ENCODE data around the gene LRRC27. TPM values are rescaled to one million over a fixed set of nuclear protein-coding genes. Genes with fewer than 3 reads are reported as not detected.

The LRRC27 gene
- polyA plus RNA-seq, 5 donors, result 26.3 to 35.6 (median 33.5) TPM

DNA sequence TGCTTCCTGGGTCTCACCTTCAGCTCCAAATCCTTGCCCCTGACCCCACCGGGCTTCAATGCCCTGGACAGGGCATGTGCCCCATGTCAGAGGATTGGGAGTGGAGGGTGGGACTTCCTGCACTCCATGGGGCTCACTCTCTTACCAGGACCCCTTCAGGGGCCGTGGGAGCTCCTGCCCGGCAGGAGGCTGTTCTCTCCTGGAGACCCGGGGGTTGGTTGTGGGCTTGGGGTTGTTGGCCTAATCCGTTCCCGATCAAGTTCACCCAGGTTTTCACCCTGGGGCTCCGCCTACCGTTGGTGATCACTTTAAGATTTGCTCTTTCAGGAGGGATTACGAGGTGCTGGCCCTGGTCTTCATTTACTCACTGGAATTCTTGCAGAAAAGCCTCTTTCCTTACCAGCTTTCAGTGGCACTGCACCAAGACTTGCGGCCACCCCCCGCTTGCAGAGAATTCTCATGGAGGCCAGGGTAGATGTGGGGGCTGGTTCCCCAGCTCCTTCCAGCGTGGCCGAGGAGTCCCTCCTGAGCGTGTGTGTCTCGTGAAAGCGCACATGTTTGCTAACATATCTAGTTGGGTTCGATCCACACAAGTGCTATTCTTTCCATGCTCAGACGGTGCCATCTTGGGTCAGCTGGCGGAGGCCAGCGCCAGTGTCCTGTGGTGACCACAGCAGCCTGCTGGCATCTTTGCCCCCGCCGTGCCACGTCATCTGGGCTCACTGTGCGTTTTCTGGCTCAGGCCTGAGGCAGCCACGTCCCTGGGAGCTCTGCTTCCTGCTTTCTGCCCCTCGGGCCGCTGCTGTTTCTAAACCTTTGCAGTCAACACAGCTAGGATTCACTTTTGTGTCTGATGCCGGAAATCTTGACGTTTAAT is 80.6 kb downstream of the LRRC27 start:
- DNase-seq, result no peak

DNA sequence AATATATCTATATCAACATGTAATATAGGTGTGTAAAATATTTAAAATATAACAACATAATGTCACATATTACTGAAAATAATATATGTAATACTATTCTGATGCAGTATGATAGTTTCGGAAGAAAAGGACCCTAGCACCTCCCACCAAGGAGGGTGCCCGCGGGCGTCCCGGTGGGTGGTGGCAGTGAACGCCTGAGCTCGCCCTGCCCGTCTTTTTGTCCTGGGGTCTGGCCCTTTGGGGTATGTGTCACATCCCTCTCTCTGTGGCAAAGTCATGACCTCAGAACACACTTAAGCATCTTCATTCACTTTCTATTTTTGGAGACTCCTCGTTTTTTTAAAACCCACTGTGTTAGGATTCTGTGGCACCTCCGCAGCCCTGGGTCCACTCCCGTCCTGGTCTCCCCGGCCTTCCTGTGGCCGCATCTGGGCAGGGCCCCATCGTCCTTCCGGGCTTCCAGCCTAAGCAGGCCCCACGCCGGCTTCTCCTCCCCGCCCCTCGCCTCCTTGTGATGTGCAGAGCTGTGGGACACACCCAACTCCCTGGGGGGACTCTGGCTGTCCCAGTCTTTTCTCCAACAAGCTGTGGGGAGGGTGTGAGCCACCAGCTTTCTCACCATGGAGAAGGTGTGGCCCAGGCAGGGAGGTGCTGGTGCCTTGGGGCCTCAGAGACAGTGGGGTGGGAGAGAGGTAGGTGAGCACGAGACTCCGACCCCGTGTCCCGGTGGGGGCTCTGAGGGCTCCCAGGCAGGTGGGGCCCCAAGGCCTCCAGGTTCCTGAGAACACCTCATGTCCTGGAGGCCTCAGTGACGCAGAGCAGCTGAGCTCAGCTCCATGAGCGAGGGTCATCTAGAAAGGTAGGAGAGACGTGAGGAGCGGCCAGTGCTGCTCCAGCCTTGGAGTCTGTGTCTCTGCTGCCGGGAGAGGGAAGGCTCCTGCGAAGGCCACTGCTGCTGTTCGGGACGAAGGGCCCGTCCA is 81.5 kb downstream of the LRRC27 start:
- DNase-seq, result no peak

DNA sequence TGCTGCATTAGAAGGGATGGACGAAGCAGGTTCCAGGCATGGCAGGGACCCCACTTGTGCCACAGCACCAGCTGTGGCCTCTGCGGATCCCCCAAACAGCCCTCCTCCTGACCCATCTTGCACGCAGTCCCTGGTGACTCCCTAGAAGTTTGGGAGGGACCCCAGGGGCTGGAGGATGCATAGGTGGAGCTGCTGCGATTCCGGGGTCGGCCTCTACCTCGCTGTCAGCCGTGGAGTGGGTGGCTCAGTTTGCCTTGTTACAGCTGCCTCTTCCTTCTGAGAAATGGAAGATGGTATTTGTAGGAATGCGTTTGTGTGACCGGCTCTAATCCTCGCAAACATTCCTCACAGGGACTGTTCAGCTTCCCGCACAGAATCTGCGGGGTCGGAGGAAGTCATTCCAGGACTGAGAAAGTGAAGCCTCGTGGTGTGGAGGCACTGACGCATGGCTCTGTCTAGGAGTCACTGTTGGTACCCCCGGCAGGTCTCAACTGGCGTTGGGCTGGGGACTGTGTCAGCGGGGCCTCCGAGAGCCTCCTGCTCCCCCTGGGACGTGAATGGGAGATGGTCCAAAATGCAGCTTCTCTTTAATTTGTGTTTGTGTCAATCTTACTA is 82.5 kb downstream of the LRRC27 start:
- DNase-seq, result no peak

DNA sequence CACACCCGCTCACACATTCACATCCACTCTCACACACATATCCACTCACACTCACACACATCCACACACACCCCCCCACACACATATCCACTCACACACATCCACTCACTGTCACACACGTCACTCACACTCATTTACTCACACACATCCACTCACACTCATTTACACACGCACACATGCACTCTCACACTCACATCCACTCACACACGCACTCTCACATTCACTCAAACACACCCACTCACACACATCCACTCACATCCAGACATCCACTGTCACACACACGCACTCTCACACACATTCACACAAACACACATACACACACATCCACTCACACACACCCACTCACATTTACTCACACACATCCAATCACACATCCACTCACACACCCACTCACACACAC is 83.3 kb downstream of the LRRC27 start:
- no peak for DNase-seq

DNA sequence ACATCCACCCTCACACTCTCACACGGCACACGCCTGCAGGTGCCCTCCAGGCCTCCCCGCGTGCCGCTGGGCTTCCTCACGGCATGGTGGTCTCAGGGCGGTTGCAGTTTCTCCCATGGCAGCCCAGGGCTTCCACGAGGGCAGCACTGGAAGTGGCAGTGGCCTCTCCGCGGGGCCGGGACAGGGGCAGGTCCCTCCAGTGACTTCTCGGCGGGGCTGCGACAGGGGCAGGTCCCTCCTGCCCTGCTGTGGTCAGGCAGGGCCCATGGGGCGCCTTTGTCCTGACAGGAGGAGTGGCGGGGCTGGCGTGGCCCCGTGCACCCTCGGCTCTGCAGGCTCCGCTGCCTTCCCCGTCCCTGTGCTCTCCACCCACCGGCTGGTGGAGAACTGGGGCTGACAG is 84.0 kb downstream of the LRRC27 start:
- DNase-seq, result no peak

DNA sequence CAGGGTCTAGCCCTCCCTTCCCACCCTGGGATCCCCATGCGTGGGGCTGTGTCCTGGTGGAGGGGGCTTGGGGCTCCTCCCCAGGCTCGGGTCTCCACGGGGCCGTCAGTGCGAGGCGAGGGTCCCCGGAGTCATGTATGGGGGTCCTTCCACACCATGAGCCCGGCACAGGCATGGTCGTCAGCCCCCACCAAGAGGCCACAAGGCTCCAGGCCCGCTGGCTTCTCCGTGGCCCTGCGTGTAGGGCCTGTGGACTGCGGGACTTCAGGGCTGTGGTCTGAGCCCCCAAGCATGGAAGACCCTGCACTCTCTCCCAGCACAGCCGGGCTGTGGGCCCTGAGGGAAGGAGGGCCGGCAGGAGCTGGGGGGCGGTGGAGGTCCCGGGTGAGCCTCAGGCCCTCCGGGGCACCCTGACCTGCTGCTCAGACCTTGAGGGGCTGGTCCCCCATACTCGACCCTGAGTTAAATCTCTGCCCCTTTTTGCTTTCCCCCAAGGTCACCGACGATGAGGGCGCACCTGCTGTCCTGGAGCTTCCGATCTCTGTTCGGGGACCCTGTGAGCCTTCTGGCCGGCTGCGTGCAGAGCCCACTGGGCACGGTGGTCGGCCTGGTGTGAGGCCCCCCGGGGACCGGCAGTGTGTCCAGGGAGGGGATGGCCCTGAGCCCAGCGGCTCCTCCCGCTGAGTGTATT is 84.7 kb downstream of the LRRC27 start:
- no peak for DNase-seq

DNA sequence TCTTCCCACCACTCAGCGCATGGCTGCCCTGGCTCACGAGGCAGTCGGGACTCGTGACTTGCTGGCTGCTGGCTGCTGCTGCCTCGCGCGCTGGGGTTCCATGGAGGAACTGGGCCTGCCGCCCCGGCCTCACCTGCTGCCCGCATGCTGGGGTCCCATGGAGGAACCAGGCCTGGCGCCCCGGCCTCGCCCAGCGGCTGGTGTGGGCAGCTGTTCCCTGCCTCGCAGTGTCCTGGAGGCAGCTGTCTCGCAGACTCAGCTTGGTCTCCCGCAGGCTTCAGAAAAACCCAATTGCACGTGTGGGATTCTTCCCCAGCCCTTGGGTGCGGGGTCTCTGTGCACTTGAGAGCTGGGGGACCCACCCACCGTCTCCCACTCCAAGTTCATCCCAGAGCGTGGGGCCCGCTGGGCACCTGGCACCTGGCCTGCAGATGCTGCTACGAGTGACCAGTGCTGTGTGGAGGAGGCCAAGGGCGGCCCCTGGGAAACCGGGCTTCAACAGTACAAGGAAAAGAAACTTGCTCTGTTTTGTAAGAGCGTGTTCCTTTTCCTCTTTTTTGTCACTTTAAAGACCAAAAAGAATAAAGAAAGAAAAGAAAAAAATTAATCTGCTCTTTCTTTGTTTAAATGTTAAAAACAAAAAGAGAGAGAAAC is 85.4 kb downstream of the LRRC27 start:
- DNase-seq, result no peak

DNA sequence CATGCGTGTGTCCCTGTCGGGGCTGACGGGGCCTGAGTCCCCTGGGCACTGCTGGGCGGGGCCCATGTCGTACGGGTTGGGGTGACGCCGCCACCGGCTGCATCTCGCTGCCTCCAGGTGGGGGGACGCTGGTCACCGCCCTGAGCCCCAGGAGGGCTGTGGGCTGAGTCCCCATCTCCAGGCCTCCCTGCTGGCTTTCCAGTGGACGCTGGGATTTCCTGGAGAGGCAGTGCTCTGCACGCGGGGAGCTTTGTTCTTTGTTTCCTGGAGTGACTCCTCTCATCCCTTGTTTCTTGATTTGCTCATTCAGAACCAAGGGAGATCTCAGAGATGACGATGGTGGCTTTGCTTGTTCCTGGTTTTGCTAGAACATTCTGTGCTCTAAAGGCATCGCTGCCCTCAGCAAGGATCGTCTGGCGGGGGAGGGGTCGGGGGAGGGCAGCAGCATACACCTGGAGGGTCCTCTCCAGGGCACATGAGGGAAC is 86.0 kb downstream of the LRRC27 start:
- DNase-seq, result no peak

DNA sequence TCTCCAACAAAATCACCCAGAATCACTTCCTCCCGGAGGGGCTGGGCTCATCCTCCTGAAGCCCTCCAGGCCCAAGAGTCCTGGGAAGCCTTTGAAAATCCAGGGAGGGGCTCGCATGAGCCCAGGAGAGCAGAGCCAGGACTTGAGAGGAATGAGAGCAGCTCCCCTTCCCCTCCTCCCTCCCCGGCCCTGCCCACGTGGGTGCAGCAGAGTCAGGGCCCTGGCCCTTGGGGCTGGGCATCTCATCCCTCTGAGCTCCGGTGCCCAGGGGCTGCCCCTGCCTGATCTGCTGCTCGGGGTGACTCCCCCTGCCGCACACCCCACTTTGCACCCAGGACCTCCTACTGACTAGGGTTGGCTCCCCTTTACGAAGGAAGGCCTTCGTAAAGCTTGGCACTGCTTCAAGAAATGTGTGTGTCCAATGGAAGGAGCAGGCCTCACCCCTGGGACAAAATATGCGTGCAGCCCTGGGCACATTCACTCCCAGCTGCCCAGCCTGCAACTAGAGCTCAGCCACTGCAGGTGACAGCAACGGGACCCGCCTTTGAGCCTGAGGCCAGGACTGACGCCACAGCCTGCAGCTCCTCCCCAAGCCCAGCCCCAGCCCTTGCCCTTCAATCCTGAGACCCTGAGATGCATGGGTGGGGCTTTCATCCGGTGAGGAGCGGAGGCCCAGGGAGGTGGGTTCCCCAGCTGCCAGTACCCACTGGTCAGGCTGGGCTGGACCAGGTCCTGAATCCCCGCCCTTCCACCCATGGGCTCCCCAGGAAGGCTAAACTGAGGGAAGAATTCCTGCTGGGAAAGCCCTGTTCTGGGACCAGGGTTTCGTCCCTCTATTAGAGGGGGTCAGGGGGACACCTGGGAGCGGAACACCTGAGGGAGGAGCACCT is 86.8 kb downstream of the LRRC27 start:
- DNase-seq, result peak in 1 of 2 donors; percentile 68

DNA sequence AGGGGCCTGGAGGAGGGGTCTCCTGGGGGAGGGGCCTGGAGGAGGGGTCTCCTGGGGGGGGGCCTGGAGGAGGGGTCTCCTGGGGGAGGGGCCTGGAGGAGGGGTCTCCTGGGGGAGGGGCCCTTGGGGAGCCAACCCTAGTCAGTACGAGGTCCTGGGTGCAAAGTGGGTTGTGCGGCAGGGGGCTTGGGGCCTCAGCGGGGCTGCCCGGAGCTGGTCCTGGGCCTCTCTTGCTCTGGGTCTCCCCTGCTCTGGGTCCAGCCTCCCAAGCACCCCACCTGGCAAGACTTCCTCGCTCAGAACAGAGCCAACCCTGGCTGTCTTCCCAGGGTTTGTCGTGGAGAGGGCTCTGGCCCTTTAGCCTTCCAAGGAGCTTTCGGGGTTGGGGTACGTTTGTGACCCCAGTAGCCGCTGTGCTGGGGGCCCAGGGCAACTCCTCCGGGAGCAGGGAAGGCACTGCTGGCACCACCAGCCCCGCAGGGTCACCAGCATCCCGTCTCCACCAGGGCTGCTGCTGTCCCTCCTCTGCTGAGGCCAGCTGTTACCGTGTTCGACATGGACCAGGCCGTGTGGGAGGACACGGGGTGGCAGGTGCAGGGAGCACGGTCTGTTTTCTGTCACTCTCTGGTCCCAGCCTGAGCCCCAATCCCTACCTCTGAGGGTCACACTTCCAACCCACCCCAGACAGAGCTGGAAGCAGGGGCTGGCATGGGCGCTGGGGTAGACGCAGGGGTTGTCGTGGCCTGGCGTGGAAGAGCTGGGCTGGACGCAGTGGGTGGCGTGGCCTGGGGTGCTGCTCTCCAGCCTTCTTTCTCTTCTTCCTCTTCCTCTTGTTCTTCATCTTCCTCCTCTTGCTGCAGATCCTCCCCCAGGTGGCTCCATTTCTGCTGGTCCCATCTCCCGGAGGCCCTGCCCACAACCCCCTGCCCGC is 87.8 kb downstream of the LRRC27 start:
- DNase-seq, result no peak

DNA sequence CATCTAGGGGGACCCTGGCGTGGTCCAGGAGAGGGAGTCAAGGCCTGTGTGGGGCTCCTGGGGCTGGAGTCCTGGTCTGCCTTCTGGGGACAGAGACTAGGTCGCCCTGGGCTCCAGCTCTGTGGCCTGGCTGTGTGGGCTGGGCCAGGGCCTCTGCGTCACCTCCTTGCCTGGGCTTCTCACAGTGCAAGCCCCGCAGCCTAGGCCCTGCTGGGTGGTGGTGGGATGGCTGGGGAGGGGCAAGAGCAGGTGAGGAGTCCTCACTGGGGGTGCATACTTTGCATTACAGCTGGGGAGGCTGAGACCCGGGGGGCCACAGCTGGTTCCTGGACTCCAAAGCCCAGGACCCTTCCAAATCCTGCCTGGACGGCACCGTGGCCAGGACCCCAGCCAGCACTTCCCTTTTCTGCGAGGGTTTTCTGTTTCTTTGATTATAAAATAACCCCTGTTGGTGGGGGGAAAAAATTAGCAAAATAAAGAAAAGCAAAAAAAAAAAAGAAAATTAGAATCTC is 88.5 kb downstream of the LRRC27 start:
- no peak for DNase-seq

DNA sequence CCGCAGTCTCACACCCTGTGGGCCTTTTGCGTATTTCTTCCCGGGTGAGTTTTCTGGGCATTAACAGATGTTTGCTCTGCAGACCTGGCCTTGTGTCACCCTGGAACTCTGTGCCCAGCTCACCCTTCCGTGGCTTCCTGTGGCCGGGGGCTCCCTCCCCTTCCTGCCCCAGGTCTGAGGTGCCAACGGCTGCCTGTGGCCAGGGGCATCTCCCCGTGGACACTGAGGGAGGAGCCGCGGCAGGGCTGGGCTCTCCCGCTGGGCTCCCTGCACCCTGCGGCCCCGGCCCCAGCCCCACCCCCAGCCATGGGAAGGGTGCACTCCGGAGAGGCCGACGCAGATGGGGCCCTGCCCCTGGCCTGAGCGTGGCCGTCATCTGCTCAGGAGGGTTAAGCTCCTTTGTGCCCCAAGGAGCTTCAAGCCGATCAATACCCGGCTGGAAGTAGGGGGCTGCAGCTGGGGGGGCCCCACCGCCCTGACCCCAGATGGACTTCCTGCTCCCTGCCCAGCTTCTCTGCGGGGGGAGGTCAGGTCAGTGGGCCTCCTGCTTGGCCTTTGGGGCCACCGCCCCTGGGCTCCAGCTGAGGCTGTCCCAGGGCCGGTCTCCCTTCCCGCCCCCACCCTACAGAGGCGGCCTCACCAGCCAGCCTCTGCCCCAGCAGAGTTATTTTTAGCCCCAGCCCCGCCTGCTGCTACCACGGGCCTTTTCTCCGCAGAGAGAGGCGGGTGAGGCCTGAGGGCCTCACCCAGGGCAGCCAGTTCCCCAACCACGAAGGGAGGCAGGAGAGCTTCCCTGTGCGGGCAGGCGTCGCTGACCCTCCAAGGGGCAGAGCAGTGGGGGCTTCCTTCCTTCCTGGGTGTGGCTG is 89.2 kb downstream of the LRRC27 start:
- DNase-seq, result no peak

DNA sequence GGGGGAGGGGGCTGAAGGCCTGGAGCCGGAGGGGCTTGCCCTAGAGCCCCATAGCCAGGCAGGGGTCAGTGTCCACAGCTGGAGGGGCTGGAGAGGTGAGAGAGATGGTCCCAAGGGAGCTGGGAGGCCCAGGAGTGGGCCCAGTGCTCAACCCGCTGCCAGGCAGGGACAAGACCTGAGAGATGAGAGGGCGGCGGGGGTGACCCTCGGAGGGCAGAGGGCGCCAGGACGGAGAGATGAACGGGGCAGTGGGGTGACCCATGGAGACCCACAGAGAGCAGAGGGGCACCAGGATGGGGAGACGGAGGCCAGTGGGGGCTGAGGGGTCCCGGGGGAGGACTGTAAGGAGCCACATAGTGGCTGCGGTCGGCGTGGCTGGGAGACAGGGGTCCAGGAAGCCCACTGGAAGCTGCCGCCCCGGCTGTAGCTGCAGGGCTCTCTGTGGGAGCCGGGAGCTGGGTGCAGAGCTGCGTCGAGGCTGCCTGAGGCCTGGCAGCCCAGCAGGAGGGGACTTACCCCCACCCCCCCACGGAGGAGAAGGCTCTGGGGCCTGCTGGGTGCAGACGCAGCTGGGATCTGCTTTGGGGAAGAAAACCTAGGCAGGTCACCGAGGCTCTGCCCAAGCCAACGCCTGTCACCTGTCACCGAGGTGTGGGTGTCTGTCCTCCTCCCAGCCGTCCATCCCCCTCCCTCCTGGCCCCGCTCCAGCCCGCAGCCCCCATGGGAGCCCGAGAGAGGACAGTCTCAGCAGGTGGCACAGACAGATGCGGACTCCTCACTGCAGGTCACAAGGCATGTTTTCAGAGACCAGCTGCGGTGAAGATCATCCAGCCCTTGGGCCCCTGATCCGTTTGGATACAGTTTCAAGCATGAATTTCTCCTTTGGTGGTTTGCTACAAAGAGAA is 90.1 kb downstream of the LRRC27 start:
- DNase-seq, result no peak

DNA sequence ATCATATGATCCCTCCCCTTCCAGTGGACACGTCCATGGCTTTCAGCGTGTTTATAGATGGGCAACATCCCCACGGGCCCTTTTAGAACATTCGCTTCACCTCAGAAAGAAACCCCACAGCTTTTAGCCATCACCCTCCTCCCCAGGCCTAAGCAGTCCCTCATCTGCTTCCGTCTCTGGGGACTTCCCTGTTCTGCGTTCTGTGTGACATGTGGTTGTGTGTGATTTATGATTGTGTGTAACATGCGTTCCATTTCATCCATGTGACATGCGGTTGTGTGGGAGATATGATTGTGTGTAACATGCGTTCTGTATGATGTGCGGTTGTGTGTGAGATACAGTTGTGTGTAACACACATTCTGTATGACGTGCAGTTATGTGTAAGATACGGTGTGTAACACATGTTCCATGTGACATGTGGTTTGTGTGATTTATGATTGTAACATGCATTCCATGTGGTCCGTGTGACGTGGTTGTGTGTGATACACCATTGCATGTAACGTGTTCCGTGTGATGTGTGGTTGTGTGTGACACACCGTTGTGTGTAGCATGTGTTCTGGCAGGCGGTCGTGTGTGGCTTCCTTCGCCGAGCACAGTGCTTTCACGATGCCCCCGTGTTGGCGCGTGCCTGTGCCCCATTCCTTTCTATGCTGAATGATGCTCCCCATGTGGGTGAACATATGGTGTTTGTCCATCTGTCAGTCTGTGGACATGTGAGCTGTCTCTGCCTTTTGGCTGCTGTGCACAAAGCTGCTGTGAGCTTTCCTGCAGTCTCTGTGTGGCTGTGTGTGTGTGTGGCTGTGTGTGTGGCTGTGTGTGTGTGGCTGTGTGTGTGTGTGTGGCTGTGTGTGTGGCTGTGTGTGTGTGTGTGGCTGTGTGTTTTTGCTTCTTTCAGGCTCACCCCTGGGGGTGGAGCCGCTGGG is 91.2 kb downstream of the LRRC27 start:
- DNase-seq, result no peak

Data from right lung (tissue), 5 donors.